DND-41 (cell line): ENCODE data around the gene IL1RL2.

Source experiments
- CTCF ChIP-seq: IDR thresholded peaks from 2 replicates; pipeline ENCODE4 v1.5.1; 2012; ENCODE audit warnings: borderline replicate concordance, low read length, moderate library complexity, mild to moderate bottlenecking; ENCODE audit not compliant: poor library complexity, severe bottlenecking; ENCODE audit errors: extremely low read depth
- EZH2 ChIP-seq: IDR thresholded peaks from 3 replicates; pipeline ENCODE4 v1.6.1; 2012; ENCODE audit warnings: borderline replicate concordance, low read depth, mild to moderate bottlenecking, moderate library complexity, low read length, inconsistent platforms; ENCODE audit not compliant: severe bottlenecking

- no peak for TF ChIP-seq CTCF
- TF ChIP-seq EZH2: no peak
Observed at GRCh38 chr2:102206666-102207341, 20.0 kb downstream of the IL1RL2 start.
